Stimulated activated CD4-positive, alpha-beta T cell treated with anti-CD3 and anti-CD28 coated beads, Interleukin-2, amount 100 ng/mL, for 48 hours (primary cell): Measurements from ENCODE around the gene ACBD6.

Experiments used
- DNase-seq, 2 donors: peaks; one replicate each; pipeline ENCODE4 v3.0.0-alpha.2; 2020

Gene ACBD6

GRCh38 chr1:180366371-180367068, 135.9 kb downstream of the ACBD6 start:
- DNase-seq = no peak

- DNase-seq = no peak
Observed at GRCh38 chr1:180365039-180365438, 137.3 kb downstream of the ACBD6 start.

- no peak for DNase-seq
Observed at GRCh38 chr1:180363246-180363995, 139.0 kb downstream of the ACBD6 start.

GRCh38 chr1:180360333-180361075, 141.9 kb downstream of the ACBD6 start:
- DNase-seq = no peak

GRCh38 chr1:180358649-180359048, 143.7 kb downstream of the ACBD6 start:
- no peak for DNase-seq

- no peak for DNase-seq
Observed at GRCh38 chr1:180353945-180354344, 148.4 kb downstream of the ACBD6 start.

GRCh38 chr1:180352588-180352987, 149.8 kb downstream of the ACBD6 start:
- DNase-seq = no peak

- no peak for DNase-seq
Observed at GRCh38 chr1:180352021-180352420, 150.4 kb downstream of the ACBD6 start.

GRCh38 chr1:180345148-180345547, 157.2 kb downstream of the ACBD6 start:
- DNase-seq = no peak

- DNase-seq = no peak
Observed at GRCh38 chr1:180343921-180344769, 158.2 kb downstream of the ACBD6 start.

- no peak for DNase-seq
Observed at GRCh38 chr1:180327089-180327488, 175.3 kb downstream of the ACBD6 start.

GRCh38 chr1:180312926-180313325, 189.5 kb downstream of the ACBD6 start:
- no peak for DNase-seq

GRCh38 chr1:180311011-180311730, 191.2 kb downstream of the ACBD6 start:
- DNase-seq = no peak

- DNase-seq = no peak
Observed at GRCh38 chr1:180310095-180310494, 192.3 kb downstream of the ACBD6 start.

GRCh38 chr1:180309338-180309737, 193.0 kb downstream of the ACBD6 start:
- DNase-seq = no peak

- DNase-seq = no peak
Observed at GRCh38 chr1:180301135-180301742, 201.1 kb downstream of the ACBD6 start.

- DNase-seq = no peak
Observed at GRCh38 chr1:180299479-180300221, 202.7 kb downstream of the ACBD6 start.

GRCh38 chr1:180295999-180296398, 206.4 kb downstream of the ACBD6 start:
- DNase-seq = no peak

GRCh38 chr1:180294711-180295110, 207.7 kb downstream of the ACBD6 start:
- DNase-seq = no peak

- no peak for DNase-seq
Observed at GRCh38 chr1:180291004-180291403, 211.4 kb downstream of the ACBD6 start.
